NCI-H1436 treated with DMSO at 0.1 percent for 48 hours (cell line): ENCODE measurements around the gene NR2C1.
"Not testable (repeated sequence)": the region's sequence is repeated elsewhere in the genome, so short reads cannot be mapped to it uniquely, and the experiment has no call there.

Experiments
- DNase-seq: peaks from one replicate; lab custom pipeline; 2025; lab: John Stamatoyannopoulos, UW

Gene NR2C1

GRCh38 chr12:95072900-95073697 lies at the start of gene NR2C1:
NR2C1 (minus strand) TSS chr12:95073618; CDS start chr12:95067384, 6,234 bp downstream.
- DNase-seq = peak; percentile 68

GRCh38 chr12:95118788-95119179 lies 45.4 kb upstream of the NR2C1 start:
- DNase-seq = no peak

- DNase-seq = no peak
These were observed 44.8 kb upstream of the NR2C1 start for GRCh38 chr12:95118138-95118787.

- DNase-seq = no peak
These were observed 43.8 kb upstream of the NR2C1 start for GRCh38 chr12:95117178-95117599.

- DNase-seq = no peak
These were observed 43.4 kb upstream of the NR2C1 start for GRCh38 chr12:95116773-95117172.

- DNase-seq = no peak
These were observed 42.9 kb upstream of the NR2C1 start for GRCh38 chr12:95116341-95116740.

GRCh38 chr12:95115641-95116040 lies 42.2 kb upstream of the NR2C1 start:
- DNase-seq = no peak

GRCh38 chr12:95114766-95115405 lies 41.5 kb upstream of the NR2C1 start:
- no peak for DNase-seq

GRCh38 chr12:95107362-95107761 lies 33.9 kb upstream of the NR2C1 start:
- no peak for DNase-seq

- DNase-seq = no peak
These were observed 32.1 kb upstream of the NR2C1 start for GRCh38 chr12:95105540-95105939.

GRCh38 chr12:95104919-95105452 lies 31.6 kb upstream of the NR2C1 start:
- no peak for DNase-seq

GRCh38 chr12:95102916-95103671 lies 29.7 kb upstream of the NR2C1 start:
- no peak for DNase-seq

GRCh38 chr12:95101957-95102356 lies 28.5 kb upstream of the NR2C1 start:
- not testable (repeated sequence) for DNase-seq

GRCh38 chr12:95100264-95101190 lies 27.1 kb upstream of the NR2C1 start:
- DNase-seq = no peak

- no peak for DNase-seq
These were observed 25.9 kb upstream of the NR2C1 start for GRCh38 chr12:95099270-95099790.

GRCh38 chr12:95096852-95097251 lies 23.4 kb upstream of the NR2C1 start:
- no peak for DNase-seq

- DNase-seq = no peak
These were observed 23.0 kb upstream of the NR2C1 start for GRCh38 chr12:95096378-95096777.

GRCh38 chr12:95095866-95096265 lies 22.4 kb upstream of the NR2C1 start:
- DNase-seq = not testable (repeated sequence)

- DNase-seq = no peak
These were observed 16.0 kb upstream of the NR2C1 start for GRCh38 chr12:95089462-95089861.

GRCh38 chr12:95088379-95088778 lies 15.0 kb upstream of the NR2C1 start:
- DNase-seq = no peak

GRCh38 chr12:95085612-95086011 lies 12.2 kb upstream of the NR2C1 start:
- DNase-seq = no peak
